Chondrocyte (in vitro differentiated cells): Measurements from ENCODE around the gene GSK3B. TPM values are rescaled to one million over a fixed set of nuclear protein-coding genes. Genes with fewer than 3 reads are reported as not detected.
A peak's percentile ranks its signal among the peaks of the same experiment; 100 is the strongest.

Experiments
- DNase-seq: peaks from one replicate; pipeline ENCODE4 v3.0.0; 2021; ENCODE audit warnings: mixed read lengths, low spot score
- H3K27ac Mint-ChIP-seq: one replicate; pipeline ENCODE4 v1.8.0; 2021; ENCODE audit warnings: mild to moderate bottlenecking, moderate library complexity, mixed read lengths; ENCODE audit not compliant: unreplicated experiment
- H3K27me3 Mint-ChIP-seq: 2 replicates; pipeline ENCODE4 v1.8.0; 2021; ENCODE audit warnings: low read depth, mixed read lengths
- H3K36me3 Mint-ChIP-seq: 2 replicates; pipeline ENCODE4 v1.8.0; 2021; ENCODE audit warnings: low read depth, mixed read lengths
- H3K4me1 Mint-ChIP-seq: 2 replicates; pipeline ENCODE4 v1.8.0; 2021; ENCODE audit warnings: low read depth, mild to moderate bottlenecking, mixed read lengths
- H3K4me3 Mint-ChIP-seq: one replicate; pipeline ENCODE4 v1.8.0; 2021; ENCODE audit warnings: mild to moderate bottlenecking, moderate library complexity, mixed read lengths; ENCODE audit not compliant: unreplicated experiment
- H3K9me3 Mint-ChIP-seq: 2 replicates; pipeline ENCODE4 v1.8.0; 2021; ENCODE audit warnings: low read depth, mixed read lengths
- CTCF ChIP-seq: fragments of 200-600 bp; sonication (generic); IDR thresholded peaks from 2 replicates; pipeline ENCODE4 v1.5.0; 2021; ENCODE audit warnings: antibody characterized with exemption, mild to moderate bottlenecking, moderate library complexity
- total RNA-seq: library from RNA; stranded (reverse); gene quantifications from 3 replicates; pipeline ENCODE4 v1.2.1, GENCODE V29; 2021

GSK3B gene
- total RNA-seq, 1 donor from 2014 or later: 73.0 TPM

- peaks cover 43% of the 10 kb centered on the region for H3K4me1 Mint-ChIP-seq
- no peak overlapping the region for H3K4me3 Mint-ChIP-seq
- H3K27ac Mint-ChIP-seq: peak overlapping the region; percentile 70
- peaks cover 2% of the 10 kb centered on the region for H3K36me3 Mint-ChIP-seq
- TF ChIP-seq CTCF: no peak
- H3K9me3 Mint-ChIP-seq: no peaks in the 10 kb centered on the region
- no peaks in the 10 kb centered on the region for H3K27me3 Mint-ChIP-seq
- no peak for DNase-seq
Observed at GRCh38 chr3:120098710-120099109, 4.5 kb upstream of the GSK3B start.

GRCh38 chr3:120095979-120096426 is 1.8 kb upstream of the GSK3B start:
- Mint-ChIP-seq H3K27ac (no peak overlapping the region), H3K4me3 (no peak overlapping the region)
- DNase-seq: no peak

GRCh38 chr3:120095226-120095978 is 1.2 kb upstream of the GSK3B start:
- no peaks in the 10 kb centered on the region for H3K27me3 Mint-ChIP-seq
- no peak for TF ChIP-seq CTCF
- peaks cover 2% of the 10 kb centered on the region for H3K36me3 Mint-ChIP-seq
- no peaks in the 10 kb centered on the region for H3K9me3 Mint-ChIP-seq
- peak; percentile 97 for DNase-seq
- H3K27ac Mint-ChIP-seq: no peak overlapping the region
- no peak overlapping the region for H3K4me3 Mint-ChIP-seq
- H3K4me1 Mint-ChIP-seq: peaks cover 32% of the 10 kb centered on the region

More at GRCh38 chr3:120095979-120096426, 1.8 kb upstream of the GSK3B start:
- no peaks in the 10 kb centered on the region for H3K27me3 Mint-ChIP-seq
- H3K36me3 Mint-ChIP-seq: peaks cover 2% of the 10 kb centered on the region
- peaks cover 38% of the 10 kb centered on the region for H3K4me1 Mint-ChIP-seq
- no peaks in the 10 kb centered on the region for H3K9me3 Mint-ChIP-seq
- TF ChIP-seq CTCF: no peak

- TF ChIP-seq CTCF: no peak
- Mint-ChIP-seq H3K27ac (no peak overlapping the region), H3K27me3 (no peaks in the 10 kb centered on the region), H3K4me1 (peaks cover 27% of the 10 kb centered on the region), H3K36me3 (peaks cover 2% of the 10 kb centered on the region), H3K4me3 (no peak overlapping the region), H3K9me3 (no peaks in the 10 kb centered on the region)
- peak; percentile 98 for DNase-seq
Observed at GRCh38 chr3:120094776-120095225, 554 bp upstream of the GSK3B start.

GRCh38 chr3:120093119-120093910 is 932 bp downstream of the GSK3B start:
- Mint-ChIP-seq H3K36me3 (no peaks in the 10 kb centered on the region), H3K9me3 (no peaks in the 10 kb centered on the region), H3K4me1 (peaks cover 31% of the 10 kb centered on the region), H3K27me3 (no peaks in the 10 kb centered on the region), H3K27ac (no peak overlapping the region), H3K4me3 (no peak overlapping the region)
- no peak for DNase-seq
- no peak for TF ChIP-seq CTCF
